HepG2 (cell line): Measurements from ENCODE around the gene FUCA1. TPM values are rescaled to one million over a fixed set of nuclear protein-coding genes. Genes with fewer than 3 reads are reported as not detected.

Experiments used
- FOXO1 ChIP-seq: sonication (generic); formaldehyde crosslinking; IDR thresholded peaks from 2 replicates; pipeline ENCODE4 v1.4.0; 2020; ENCODE audit warnings: missing genetic modification reagents
- HMG20A ChIP-seq: IDR thresholded peaks from 2 replicates; pipeline ENCODE4 v1.6.1; 2016; ENCODE audit warnings: borderline replicate concordance
- KMT2A ChIP-seq: sonication (generic); formaldehyde crosslinking; IDR thresholded peaks from 2 replicates; pipeline ENCODE4 v1.4.0; 2020; ENCODE audit warnings: missing genetic modification reagents
- MYNN ChIP-seq: sonication (generic); formaldehyde crosslinking; IDR thresholded peaks from 2 replicates; pipeline ENCODE4 v1.4.0; 2020; ENCODE audit warnings: mild to moderate bottlenecking, low read depth, missing genetic modification reagents
- ONECUT2 ChIP-seq: sonication (generic); formaldehyde crosslinking; IDR thresholded peaks from 2 replicates; pipeline ENCODE4 v1.4.0; 2020; ENCODE audit warnings: missing genetic modification reagents
- STAT5B ChIP-seq: sonication (generic); formaldehyde crosslinking; IDR thresholded peaks from 2 replicates; pipeline ENCODE4 v1.4.0; 2020; ENCODE audit warnings: missing genetic modification reagents
- ZC3H13 ChIP-seq: sonication (generic); formaldehyde crosslinking; IDR thresholded peaks from 2 replicates; pipeline ENCODE4 v1.8.1; 2023; ENCODE audit warnings: mild to moderate bottlenecking, missing genetic modification reagents, moderate library complexity
- ZNF432 ChIP-seq: sonication (generic); formaldehyde crosslinking; IDR thresholded peaks from 2 replicates; pipeline ENCODE4 v1.5.0; 2020; ENCODE audit warnings: missing genetic modification reagents, mild to moderate bottlenecking, borderline replicate concordance
- ZNF713 ChIP-seq: sonication (generic); formaldehyde crosslinking; IDR thresholded peaks from 2 replicates; pipeline ENCODE4 v1.4.0; 2020; ENCODE audit warnings: mild to moderate bottlenecking, missing genetic modification reagents
- ZNF775 ChIP-seq: sonication (generic); formaldehyde crosslinking; IDR thresholded peaks from 2 replicates; pipeline ENCODE4 v1.4.0; 2020; ENCODE audit warnings: missing genetic modification reagents, mild to moderate bottlenecking, moderate library complexity, borderline replicate concordance
- polyA plus RNA-seq, 8 experiments: library from polyadenylated mRNA; depleted of rRNA in 3 of 8; stranded (reverse) in 7 of 8; unstranded in 1 of 8; fragments of >200 nt; fragmentation: Illumina TruSeq in 4 of 8; extraction: Trizol in 4 of 8; gene quantifications; 2 replicates each; pipeline versions ENCODE4 v1.2.1 to v1.2.3, GENCODE V29; 2011 to 2016; ENCODE audit warnings: low read depth in 4 of 8, missing spikeins in 1 of 8, mixed read lengths in 1 of 8; ENCODE audit not compliant: insufficient read depth in 1 of 8
- total RNA-seq, 5 experiments: library from RNA; depleted of rRNA; stranded (reverse); fragments of >200 nt; fragmentation: Illumina TruSeq; extraction: Trizol; gene quantifications; 2 replicates each; pipeline ENCODE4 v1.2.3, GENCODE V29; 2016; ENCODE audit warnings: low read depth in 1 of 5
- TF ChIP-seq, protein P1 (sequence below): sonication (generic); formaldehyde crosslinking; IDR thresholded peaks from 2 replicates; pipeline ENCODE4 v1.5.0; 2020; ENCODE audit warnings: mild to moderate bottlenecking, missing genetic modification reagents
- TF ChIP-seq, protein P2 (sequence below), 2 experiments: IDR thresholded peaks; 2 replicates each; pipeline ENCODE4 v1.6.1; 2011 to 2012; ENCODE audit warnings: low read length in 2 of 2, borderline replicate concordance in 1 of 2, low read depth in 1 of 2, mild to moderate bottlenecking in 1 of 2, moderate library complexity in 1 of 2
- TF ChIP-seq, protein P3 (sequence below): sonication (generic); formaldehyde crosslinking; IDR thresholded peaks from 2 replicates; pipeline ENCODE4 v1.5.1; 2020; ENCODE audit warnings: missing genetic modification reagents, mild to moderate bottlenecking, borderline replicate concordance
- TF ChIP-seq, protein P4 (sequence below): sonication (generic); formaldehyde crosslinking; IDR thresholded peaks from 2 replicates; pipeline ENCODE4 v1.4.0; 2020; ENCODE audit warnings: missing genetic modification reagents

The FUCA1 gene
- total and polyA plus RNA-seq, 2 of the 13 experiments (the other 11 are each of a cell fraction or from before 2014, with no cell fraction given) = 32.7 to 33.6 TPM

DNA sequence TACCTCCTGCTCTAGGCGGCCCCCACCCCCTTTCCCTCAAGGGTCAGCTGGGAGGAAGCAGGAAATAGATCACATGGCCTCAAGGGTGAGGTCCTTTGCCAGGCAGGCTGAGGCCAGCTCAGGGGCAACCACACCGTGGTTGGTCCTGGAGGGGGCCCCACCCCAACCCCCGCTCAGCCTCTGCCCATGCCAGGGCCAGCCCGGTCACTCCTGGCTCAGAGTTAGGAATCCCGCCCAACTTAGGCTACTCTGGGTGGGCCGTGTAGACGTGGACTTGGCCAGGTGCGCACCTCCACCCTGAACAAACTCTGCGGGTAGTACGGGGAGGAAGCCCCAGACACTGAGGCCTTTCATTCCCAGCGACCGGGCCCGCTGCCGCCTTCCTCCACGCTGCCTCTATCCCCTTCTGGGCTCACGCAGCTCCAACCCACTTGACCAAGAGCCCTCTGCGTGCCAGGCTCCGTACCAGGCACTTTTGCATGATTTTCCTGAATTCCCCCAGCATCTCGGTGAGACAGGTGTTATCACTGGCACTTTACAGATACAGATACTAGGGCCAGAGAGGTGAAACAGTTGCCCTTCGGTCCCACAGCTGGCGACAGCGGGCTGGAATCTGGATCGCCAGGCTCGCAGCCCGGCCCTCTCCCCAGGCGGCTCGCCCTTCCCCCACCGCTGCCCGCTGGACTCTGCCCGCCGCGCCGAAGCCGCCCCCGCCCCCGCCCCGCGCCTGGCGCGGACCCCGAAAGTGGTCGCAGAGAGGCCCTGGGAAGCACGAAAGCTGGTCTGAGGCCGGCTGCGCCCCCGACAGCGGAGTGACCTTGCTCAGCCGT lies 68.3 kb downstream of the FUCA1 start (continued):
- TF ChIP-seq ZC3H13 (no peak), ZNF775 (no peak), STAT5B (CRISPR knock-in tag) (no peak), ZNF713 (no peak), ZNF432 (CRISPR knock-in tag) (no peak), MYNN (CRISPR knock-in tag) (no peak), KMT2A (peak; percentile 1; the same call in 1 of the 2 replicates), ONECUT2 (CRISPR knock-in tag) (no peak), FOXO1 (CRISPR knock-in tag) (no peak), HMG20A (CRISPR knock-in tag) (no peak)
- TF ChIP-seq, protein P1, sequence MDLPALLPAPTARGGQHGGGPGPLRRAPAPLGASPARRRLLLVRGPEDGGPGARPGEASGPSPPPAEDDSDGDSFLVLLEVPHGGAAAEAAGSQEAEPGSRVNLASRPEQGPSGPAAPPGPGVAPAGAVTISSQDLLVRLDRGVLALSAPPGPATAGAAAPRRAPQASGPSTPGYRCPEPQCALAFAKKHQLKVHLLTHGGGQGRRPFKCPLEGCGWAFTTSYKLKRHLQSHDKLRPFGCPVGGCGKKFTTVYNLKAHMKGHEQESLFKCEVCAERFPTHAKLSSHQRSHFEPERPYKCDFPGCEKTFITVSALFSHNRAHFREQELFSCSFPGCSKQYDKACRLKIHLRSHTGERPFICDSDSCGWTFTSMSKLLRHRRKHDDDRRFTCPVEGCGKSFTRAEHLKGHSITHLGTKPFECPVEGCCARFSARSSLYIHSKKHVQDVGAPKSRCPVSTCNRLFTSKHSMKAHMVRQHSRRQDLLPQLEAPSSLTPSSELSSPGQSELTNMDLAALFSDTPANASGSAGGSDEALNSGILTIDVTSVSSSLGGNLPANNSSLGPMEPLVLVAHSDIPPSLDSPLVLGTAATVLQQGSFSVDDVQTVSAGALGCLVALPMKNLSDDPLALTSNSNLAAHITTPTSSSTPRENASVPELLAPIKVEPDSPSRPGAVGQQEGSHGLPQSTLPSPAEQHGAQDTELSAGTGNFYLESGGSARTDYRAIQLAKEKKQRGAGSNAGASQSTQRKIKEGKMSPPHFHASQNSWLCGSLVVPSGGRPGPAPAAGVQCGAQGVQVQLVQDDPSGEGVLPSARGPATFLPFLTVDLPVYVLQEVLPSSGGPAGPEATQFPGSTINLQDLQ (CRISPR knock-in tag) = 0 out of 2 replicates have a peak, but pooled peaks have one; percentile 46
- TF ChIP-seq, protein P2, sequence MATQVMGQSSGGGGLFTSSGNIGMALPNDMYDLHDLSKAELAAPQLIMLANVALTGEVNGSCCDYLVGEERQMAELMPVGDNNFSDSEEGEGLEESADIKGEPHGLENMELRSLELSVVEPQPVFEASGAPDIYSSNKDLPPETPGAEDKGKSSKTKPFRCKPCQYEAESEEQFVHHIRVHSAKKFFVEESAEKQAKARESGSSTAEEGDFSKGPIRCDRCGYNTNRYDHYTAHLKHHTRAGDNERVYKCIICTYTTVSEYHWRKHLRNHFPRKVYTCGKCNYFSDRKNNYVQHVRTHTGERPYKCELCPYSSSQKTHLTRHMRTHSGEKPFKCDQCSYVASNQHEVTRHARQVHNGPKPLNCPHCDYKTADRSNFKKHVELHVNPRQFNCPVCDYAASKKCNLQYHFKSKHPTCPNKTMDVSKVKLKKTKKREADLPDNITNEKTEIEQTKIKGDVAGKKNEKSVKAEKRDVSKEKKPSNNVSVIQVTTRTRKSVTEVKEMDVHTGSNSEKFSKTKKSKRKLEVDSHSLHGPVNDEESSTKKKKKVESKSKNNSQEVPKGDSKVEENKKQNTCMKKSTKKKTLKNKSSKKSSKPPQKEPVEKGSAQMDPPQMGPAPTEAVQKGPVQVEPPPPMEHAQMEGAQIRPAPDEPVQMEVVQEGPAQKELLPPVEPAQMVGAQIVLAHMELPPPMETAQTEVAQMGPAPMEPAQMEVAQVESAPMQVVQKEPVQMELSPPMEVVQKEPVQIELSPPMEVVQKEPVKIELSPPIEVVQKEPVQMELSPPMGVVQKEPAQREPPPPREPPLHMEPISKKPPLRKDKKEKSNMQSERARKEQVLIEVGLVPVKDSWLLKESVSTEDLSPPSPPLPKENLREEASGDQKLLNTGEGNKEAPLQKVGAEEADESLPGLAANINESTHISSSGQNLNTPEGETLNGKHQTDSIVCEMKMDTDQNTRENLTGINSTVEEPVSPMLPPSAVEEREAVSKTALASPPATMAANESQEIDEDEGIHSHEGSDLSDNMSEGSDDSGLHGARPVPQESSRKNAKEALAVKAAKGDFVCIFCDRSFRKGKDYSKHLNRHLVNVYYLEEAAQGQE (IDR thresholded peaks at IDR 0.05; ENCODE audit: borderline replicate concordance in 1 of 2, low read depth in 1 of 2, low read length in 2 of 2) = no peak; a peak in 1 of 4 replicates
- TF ChIP-seq, protein P3, sequence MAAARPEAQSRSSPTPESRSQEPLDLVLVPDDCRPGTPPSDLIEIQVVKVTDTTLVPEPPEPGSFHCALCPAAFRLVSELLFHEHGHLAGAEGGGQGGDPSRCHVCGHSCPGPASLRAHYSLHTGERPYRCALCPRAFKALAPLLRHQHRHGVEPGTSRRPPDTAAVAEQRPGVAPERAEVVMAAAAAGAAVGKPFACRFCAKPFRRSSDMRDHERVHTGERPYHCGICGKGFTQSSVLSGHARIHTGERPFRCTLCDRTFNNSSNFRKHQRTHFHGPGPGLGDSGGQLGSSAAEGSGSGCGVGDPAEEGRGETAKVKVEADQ (CRISPR knock-in tag) = no peak
- TF ChIP-seq, protein P4, sequence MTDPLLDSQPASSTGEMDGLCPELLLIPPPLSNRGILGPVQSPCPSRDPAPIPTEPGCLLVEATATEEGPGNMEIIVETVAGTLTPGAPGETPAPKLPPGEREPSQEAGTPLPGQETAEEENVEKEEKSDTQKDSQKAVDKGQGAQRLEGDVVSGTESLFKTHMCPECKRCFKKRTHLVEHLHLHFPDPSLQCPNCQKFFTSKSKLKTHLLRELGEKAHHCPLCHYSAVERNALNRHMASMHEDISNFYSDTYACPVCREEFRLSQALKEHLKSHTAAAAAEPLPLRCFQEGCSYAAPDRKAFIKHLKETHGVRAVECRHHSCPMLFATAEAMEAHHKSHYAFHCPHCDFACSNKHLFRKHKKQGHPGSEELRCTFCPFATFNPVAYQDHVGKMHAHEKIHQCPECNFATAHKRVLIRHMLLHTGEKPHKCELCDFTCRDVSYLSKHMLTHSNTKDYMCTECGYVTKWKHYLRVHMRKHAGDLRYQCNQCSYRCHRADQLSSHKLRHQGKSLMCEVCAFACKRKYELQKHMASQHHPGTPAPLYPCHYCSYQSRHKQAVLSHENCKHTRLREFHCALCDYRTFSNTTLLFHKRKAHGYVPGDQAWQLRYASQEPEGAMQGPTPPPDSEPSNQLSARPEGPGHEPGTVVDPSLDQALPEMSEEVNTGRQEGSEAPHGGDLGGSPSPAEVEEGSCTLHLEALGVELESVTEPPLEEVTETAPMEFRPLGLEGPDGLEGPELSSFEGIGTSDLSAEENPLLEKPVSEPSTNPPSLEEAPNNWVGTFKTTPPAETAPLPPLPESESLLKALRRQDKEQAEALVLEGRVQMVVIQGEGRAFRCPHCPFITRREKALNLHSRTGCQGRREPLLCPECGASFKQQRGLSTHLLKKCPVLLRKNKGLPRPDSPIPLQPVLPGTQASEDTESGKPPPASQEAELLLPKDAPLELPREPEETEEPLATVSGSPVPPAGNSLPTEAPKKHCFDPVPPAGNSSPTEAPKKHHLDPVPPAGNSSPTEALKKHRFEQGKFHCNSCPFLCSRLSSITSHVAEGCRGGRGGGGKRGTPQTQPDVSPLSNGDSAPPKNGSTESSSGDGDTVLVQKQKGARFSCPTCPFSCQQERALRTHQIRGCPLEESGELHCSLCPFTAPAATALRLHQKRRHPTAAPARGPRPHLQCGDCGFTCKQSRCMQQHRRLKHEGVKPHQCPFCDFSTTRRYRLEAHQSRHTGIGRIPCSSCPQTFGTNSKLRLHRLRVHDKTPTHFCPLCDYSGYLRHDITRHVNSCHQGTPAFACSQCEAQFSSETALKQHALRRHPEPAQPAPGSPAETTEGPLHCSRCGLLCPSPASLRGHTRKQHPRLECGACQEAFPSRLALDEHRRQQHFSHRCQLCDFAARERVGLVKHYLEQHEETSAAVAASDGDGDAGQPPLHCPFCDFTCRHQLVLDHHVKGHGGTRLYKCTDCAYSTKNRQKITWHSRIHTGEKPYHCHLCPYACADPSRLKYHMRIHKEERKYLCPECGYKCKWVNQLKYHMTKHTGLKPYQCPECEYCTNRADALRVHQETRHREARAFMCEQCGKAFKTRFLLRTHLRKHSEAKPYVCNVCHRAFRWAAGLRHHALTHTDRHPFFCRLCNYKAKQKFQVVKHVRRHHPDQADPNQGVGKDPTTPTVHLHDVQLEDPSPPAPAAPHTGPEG (CRISPR knock-in tag) = peak; percentile 11; the same call in 1 of the 2 replicates
